Measurements from ENCODE around the gene ZNF512.

DNA sequence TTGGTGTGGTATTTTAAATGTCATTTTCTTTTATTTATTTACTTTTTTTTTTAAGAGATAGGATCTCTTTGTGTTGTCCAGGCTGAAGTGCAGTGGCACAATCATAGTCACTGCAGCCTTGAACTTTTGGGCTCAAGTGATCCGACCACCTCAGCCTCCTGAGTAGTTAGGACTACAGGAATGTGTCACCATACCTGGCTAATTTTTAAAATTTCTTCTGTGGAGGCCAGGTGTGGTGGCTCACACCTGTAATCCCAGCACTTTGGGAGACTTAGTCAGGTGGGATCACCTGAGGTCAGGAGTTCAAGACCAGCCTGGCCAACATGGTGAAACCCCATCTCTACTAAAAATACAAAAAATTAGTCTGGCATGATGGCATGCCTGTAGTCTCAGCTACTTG lies 33.5 kb upstream of the ZNF512 start:
- no peak for TF ChIP-seq RAD51 (IDR thresholded peaks at IDR 0.05; ENCODE audit: borderline replicate concordance)
- no peak for TF ChIP-seq HDAC2 (CRISPR knock-in tag; IDR thresholded peaks at IDR 0.05)
- TF ChIP-seq, protein P1, sequence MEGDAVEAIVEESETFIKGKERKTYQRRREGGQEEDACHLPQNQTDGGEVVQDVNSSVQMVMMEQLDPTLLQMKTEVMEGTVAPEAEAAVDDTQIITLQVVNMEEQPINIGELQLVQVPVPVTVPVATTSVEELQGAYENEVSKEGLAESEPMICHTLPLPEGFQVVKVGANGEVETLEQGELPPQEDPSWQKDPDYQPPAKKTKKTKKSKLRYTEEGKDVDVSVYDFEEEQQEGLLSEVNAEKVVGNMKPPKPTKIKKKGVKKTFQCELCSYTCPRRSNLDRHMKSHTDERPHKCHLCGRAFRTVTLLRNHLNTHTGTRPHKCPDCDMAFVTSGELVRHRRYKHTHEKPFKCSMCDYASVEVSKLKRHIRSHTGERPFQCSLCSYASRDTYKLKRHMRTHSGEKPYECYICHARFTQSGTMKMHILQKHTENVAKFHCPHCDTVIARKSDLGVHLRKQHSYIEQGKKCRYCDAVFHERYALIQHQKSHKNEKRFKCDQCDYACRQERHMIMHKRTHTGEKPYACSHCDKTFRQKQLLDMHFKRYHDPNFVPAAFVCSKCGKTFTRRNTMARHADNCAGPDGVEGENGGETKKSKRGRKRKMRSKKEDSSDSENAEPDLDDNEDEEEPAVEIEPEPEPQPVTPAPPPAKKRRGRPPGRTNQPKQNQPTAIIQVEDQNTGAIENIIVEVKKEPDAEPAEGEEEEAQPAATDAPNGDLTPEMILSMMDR (CRISPR knock-in tag; IDR thresholded peaks at IDR 0.05), result no peak
- TF ChIP-seq FOXM1 (CRISPR knock-in tag; IDR thresholded peaks at IDR 0.05), result no peak
- TF ChIP-seq CBX1 (IDR thresholded peaks at IDR 0.05; ENCODE audit: low read depth), result no peak
- TF ChIP-seq TAF1 (CRISPR knock-in tag; IDR thresholded peaks at IDR 0.05), result no peak
- no peak for TF ChIP-seq EZH2 (conservative IDR thresholded peaks at IDR 0.05; ENCODE audit: low read depth, low read length)
